Right atrium auricular region (tissue), 2 donors: ENCODE data around the gene ZFYVE28. TPM values are rescaled to one million over a fixed set of nuclear protein-coding genes. Genes with fewer than 3 reads are reported as not detected.

Source experiments
- DNase-seq: peaks from one replicate; pipeline ENCODE4 v3.0.0-alpha.2; 2019; ENCODE audit warnings: low spot score
- H3K27ac ChIP-seq, 2 donors: fragments of 200-600 bp; sonication (generic); 1 replicate in 1 of 2; 2 replicates in 1 of 2; pipeline ENCODE4 v1.5.1; 2016 to 2019
- H3K27me3 ChIP-seq, 2 donors: fragments of 200-600 bp; sonication (generic); one replicate each; pipeline versions ENCODE4 v1.5.1 to v1.6.0; 2017 to 2019
- H3K36me3 ChIP-seq: fragments of 200-600 bp; sonication (generic); one replicate; pipeline ENCODE4 v1.5.1; 2016
- H3K4me1 ChIP-seq, 2 donors: fragments of 200-600 bp; sonication (generic); one replicate each; pipeline versions ENCODE4 v1.5.1 to v1.6.0; 2017 to 2019
- H3K4me3 ChIP-seq, 2 donors: fragments of 200-600 bp; sonication (generic); 1 replicate in 1 of 2; 2 replicates in 1 of 2; pipeline ENCODE4 v1.5.1; 2017 to 2019; ENCODE audit warnings: mild to moderate bottlenecking in 1 of 2, moderate library complexity in 1 of 2
- H3K9me3 ChIP-seq, 2 donors: fragments of 200-600 bp; sonication (generic); one replicate each; pipeline ENCODE4 v1.5.1; 2019
- CTCF ChIP-seq, 2 donors: fragments of 200-600 bp; sonication (generic); IDR thresholded peaks; one replicate each; pipeline ENCODE4 v1.5.1; 2019; ENCODE audit warnings: antibody characterized with exemption in 2 of 2
- total RNA-seq, 2 donors: library from RNA; depleted of rRNA; stranded (reverse); fragments of >200 nt; gene quantifications; one replicate each; pipeline ENCODE4 v1.1.0, GENCODE V29; 2016

Gene ZFYVE28
- total RNA-seq, 2 donors from 2014 or later = 3.4 to 6.0 TPM

- no peak overlapping the region for H3K4me3 ChIP-seq
- TF ChIP-seq CTCF (IDR thresholded peaks at IDR 0.05) = no peak
- DNase-seq = no peak
- H3K9me3 ChIP-seq = no peaks in the 10 kb centered on the region
- peaks cover 0 to 10% of the 10 kb centered on the region in 2 donors for H3K4me1 ChIP-seq
- no peaks in the 10 kb centered on the region for H3K27me3 ChIP-seq
- H3K36me3 ChIP-seq = no peaks in the 10 kb centered on the region
- no peak overlapping the region for H3K27ac ChIP-seq
Observed at GRCh38 chr4:2390146-2390545, 28.3 kb downstream of the ZFYVE28 start.

- H3K27me3 ChIP-seq = no peaks in the 10 kb centered on the region
- no peak for DNase-seq
- no peaks in the 10 kb centered on the region for H3K36me3 ChIP-seq
- no peaks in the 10 kb centered on the region for H3K9me3 ChIP-seq
- H3K27ac ChIP-seq = no peak overlapping the region
- TF ChIP-seq CTCF (IDR thresholded peaks at IDR 0.05) = no peak
- peaks cover 0 to 10% of the 10 kb centered on the region in 2 donors for H3K4me1 ChIP-seq
- no peak overlapping the region for H3K4me3 ChIP-seq
Observed at GRCh38 chr4:2389691-2390090, 28.8 kb downstream of the ZFYVE28 start.

- H3K36me3 ChIP-seq = no peaks in the 10 kb centered on the region
- H3K4me1 ChIP-seq = peaks cover 0 to 5% of the 10 kb centered on the region in 2 donors
- DNase-seq = no peak
- H3K27ac ChIP-seq = no peak overlapping the region
- H3K27me3 ChIP-seq = no peaks in the 10 kb centered on the region
- no peak for TF ChIP-seq CTCF (IDR thresholded peaks at IDR 0.05)
- no peaks in the 10 kb centered on the region for H3K9me3 ChIP-seq
- no peak overlapping the region for H3K4me3 ChIP-seq
Observed at GRCh38 chr4:2388429-2389182, 29.8 kb downstream of the ZFYVE28 start.

GRCh38 chr4:2387829-2388228, 30.6 kb downstream of the ZFYVE28 start:
- H3K27ac ChIP-seq = no peak overlapping the region
- no peak for DNase-seq
- H3K4me3 ChIP-seq = no peak overlapping the region
- H3K36me3 ChIP-seq = no peaks in the 10 kb centered on the region
- H3K4me1 ChIP-seq = no peaks in the 10 kb centered on the region
- no peak for TF ChIP-seq CTCF (IDR thresholded peaks at IDR 0.05)
- no peaks in the 10 kb centered on the region for H3K9me3 ChIP-seq
- H3K27me3 ChIP-seq = no peaks in the 10 kb centered on the region

- no peaks in the 10 kb centered on the region for H3K4me1 ChIP-seq
- H3K4me3 ChIP-seq = no peak overlapping the region
- no peak for TF ChIP-seq CTCF (IDR thresholded peaks at IDR 0.05)
- no peak overlapping the region for H3K27ac ChIP-seq
- H3K9me3 ChIP-seq = no peaks in the 10 kb centered on the region
- no peaks in the 10 kb centered on the region for H3K36me3 ChIP-seq
- no peaks in the 10 kb centered on the region for H3K27me3 ChIP-seq
- no peak for DNase-seq
Observed at GRCh38 chr4:2387218-2387617, 31.2 kb downstream of the ZFYVE28 start.

GRCh38 chr4:2386717-2387116, 31.7 kb downstream of the ZFYVE28 start:
- no peaks in the 10 kb centered on the region for H3K4me1 ChIP-seq
- no peak overlapping the region for H3K4me3 ChIP-seq
- DNase-seq = no peak
- TF ChIP-seq CTCF (IDR thresholded peaks at IDR 0.05) = no peak
- no peak overlapping the region for H3K27ac ChIP-seq
- no peaks in the 10 kb centered on the region for H3K36me3 ChIP-seq
- H3K9me3 ChIP-seq = no peaks in the 10 kb centered on the region
- no peaks in the 10 kb centered on the region for H3K27me3 ChIP-seq
